ENCODE data around the gene RPL37A.

Gene RPL37A

DNA sequence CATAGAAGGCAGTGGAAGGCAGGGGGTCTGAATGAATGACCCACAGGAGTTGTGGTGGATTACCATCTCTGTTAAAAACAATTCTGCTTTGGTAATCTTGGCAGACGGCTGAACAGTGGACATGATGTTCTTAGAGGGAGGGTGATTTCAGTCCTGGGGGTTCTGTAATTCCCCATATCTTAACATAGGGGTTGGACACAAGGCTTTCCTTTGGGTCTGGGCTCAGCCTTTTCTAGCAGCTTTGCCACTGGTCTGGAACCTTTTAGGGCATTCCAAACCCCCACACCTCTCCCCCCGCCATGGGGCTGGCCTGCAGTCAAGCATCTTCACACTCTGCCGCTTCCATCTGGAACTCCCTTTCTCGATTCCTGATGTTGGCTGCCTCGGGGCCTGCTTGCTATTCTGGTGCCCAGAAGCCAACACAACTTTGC lies 50.3 kb downstream of the RPL37A start:
- DNase-seq (ENCODE audit: low spot score), result no peak

- no peak for DNase-seq (ENCODE audit: low spot score)
Observed at GRCh38 chr2:216549926-216550690, 51.5 kb downstream of the RPL37A start.

GRCh38 chr2:216551234-216552068 lies 52.8 kb downstream of the RPL37A start:
- DNase-seq (ENCODE audit: low spot score), result no peak

DNA sequence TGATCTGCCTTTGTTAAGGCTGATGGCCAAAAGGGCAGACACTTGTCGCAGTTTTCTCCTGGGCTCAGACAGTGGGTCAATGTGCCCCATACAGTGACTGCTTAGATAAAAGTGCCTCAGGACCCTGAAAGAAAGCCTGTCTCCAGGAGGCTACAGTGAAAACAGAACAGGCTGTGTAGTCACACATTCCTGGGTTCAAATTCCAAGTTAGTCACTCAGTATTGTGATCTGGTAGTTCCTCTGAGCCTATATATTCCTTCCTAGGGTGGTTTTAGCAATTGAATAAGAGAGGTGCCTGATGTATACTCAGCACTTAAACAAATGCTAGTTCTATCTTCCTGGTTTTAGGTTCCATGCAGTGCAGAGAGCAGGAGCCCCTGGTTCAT lies 54.4 kb downstream of the RPL37A start:
- no peak for DNase-seq (ENCODE audit: low spot score)

All from ecto neural progenitor cell (in vitro differentiated cells).